ENCODE results near the gene ADAM10. TPM values are rescaled to one million over a fixed set of nuclear protein-coding genes. Genes with fewer than 3 reads are reported as not detected.

ADAM10 gene
- total RNA-seq, 1 experiment from 2014 or later: 239 TPM

GRCh38 chr15:58573270-58573669 lies 176.2 kb downstream of the ADAM10 start:
- TF ChIP-seq EZH2 (IDR thresholded peaks at IDR 0.05; ENCODE audit: low read depth): no peak
- no peak for TF ChIP-seq CTCF (conservative IDR thresholded peaks at IDR 0.05)
- H3K79me2 ChIP-seq (ENCODE audit: low read depth): no peaks in the 10 kb centered on the region
- no peaks in the 10 kb centered on the region for H3K9me2 ChIP-seq (ENCODE audit: insufficient read depth)
- no peaks in the 10 kb centered on the region for H3K36me3 ChIP-seq (ENCODE audit: low read depth)
- DNase-seq: no peak
- no peaks in the 10 kb centered on the region for H3K27me3 ChIP-seq (ENCODE audit: insufficient read depth, low read depth)
- H3K9me3 ChIP-seq (ENCODE audit: insufficient read depth, low read depth): peaks cover 5% of the 10 kb centered on the region; the same call in 1 of the 2 replicates
- POLR2A ChIA-PET (ENCODE audit: unreplicated experiment): no interaction called here
- BruUV-seq (replicated peaks): no TSS peak
- H3K4me2 ChIP-seq: no peak overlapping the region
- intact Hi-C loops (cut with micrococcal nuclease; ENCODE audit: unreplicated experiment): no loop called here
- CTCF ChIA-PET: interaction anchor here (1.0 kb wide), 1 partner anchor 10 kb away, joined by 3 read pairs; no protein-coding TSS in a partner anchor
- peaks cover 5% of the 10 kb centered on the region for H3K4me1 ChIP-seq (replicated peaks; ENCODE audit: insufficient read depth)
- peaks cover 7% of the 10 kb centered on the region; the same call in 1 of the 2 replicates for H3F3A ChIP-seq (ENCODE audit: insufficient read depth, low read depth)
- H3K4me3 ChIP-seq: no peak overlapping the region
- no peak overlapping the region for H2AFZ ChIP-seq
- H4K20me1 ChIP-seq (ENCODE audit: insufficient read depth): no peaks in the 10 kb centered on the region
- H3K27ac ChIP-seq: no peak overlapping the region

GRCh38 chr15:58572521-58572920 lies 177.0 kb downstream of the ADAM10 start:
- Histone ChIP-seq H3K9me3 (ENCODE audit: insufficient read depth, low read depth) (peaks cover 5% of the 10 kb centered on the region; the same call in 1 of the 2 replicates), H3F3A (ENCODE audit: insufficient read depth, low read depth) (peaks cover 10% of the 10 kb centered on the region; the same call in 1 of the 2 replicates), H2AFZ (no peak overlapping the region), H3K27me3 (ENCODE audit: insufficient read depth, low read depth) (no peaks in the 10 kb centered on the region), H3K9me2 (ENCODE audit: insufficient read depth) (no peaks in the 10 kb centered on the region), H3K4me2 (no peak overlapping the region), H3K27ac (no peak overlapping the region), H3K36me3 (ENCODE audit: low read depth) (no peaks in the 10 kb centered on the region), H3K4me3 (no peak overlapping the region), H4K20me1 (ENCODE audit: insufficient read depth) (no peaks in the 10 kb centered on the region), H3K4me1 (replicated peaks; ENCODE audit: insufficient read depth) (peaks cover 10% of the 10 kb centered on the region), H3K79me2 (ENCODE audit: low read depth) (no peaks in the 10 kb centered on the region)
- ChIA-PET CTCF (no interaction called here), POLR2A (ENCODE audit: unreplicated experiment) (no interaction called here)
- intact Hi-C loops (cut with micrococcal nuclease; ENCODE audit: unreplicated experiment): no loop called here
- no TSS peak for BruUV-seq (replicated peaks)
- TF ChIP-seq CTCF (conservative IDR thresholded peaks at IDR 0.05) (no peak), EZH2 (IDR thresholded peaks at IDR 0.05; ENCODE audit: low read depth) (no peak)
- no peak for DNase-seq

GRCh38 chr15:58571491-58571890 lies 178.0 kb downstream of the ADAM10 start:
- Histone ChIP-seq H3K4me2 (no peak overlapping the region), H2AFZ (no peak overlapping the region), H3K9me3 (ENCODE audit: insufficient read depth, low read depth) (peaks cover 5% of the 10 kb centered on the region; the same call in 1 of the 2 replicates), H4K20me1 (ENCODE audit: insufficient read depth) (no peaks in the 10 kb centered on the region), H3F3A (ENCODE audit: insufficient read depth, low read depth) (peaks cover 10% of the 10 kb centered on the region; the same call in 1 of the 2 replicates), H3K4me3 (no peak overlapping the region), H3K4me1 (replicated peaks; ENCODE audit: insufficient read depth) (peaks cover 10% of the 10 kb centered on the region), H3K9me2 (ENCODE audit: insufficient read depth) (no peaks in the 10 kb centered on the region), H3K27ac (no peak overlapping the region), H3K79me2 (ENCODE audit: low read depth) (no peaks in the 10 kb centered on the region), H3K36me3 (ENCODE audit: low read depth) (no peaks in the 10 kb centered on the region), H3K27me3 (ENCODE audit: insufficient read depth, low read depth) (no peaks in the 10 kb centered on the region)
- ChIA-PET POLR2A (ENCODE audit: unreplicated experiment) (no interaction called here), CTCF (no interaction called here)
- BruUV-seq (replicated peaks): no TSS peak
- no peak for DNase-seq
- TF ChIP-seq EZH2 (IDR thresholded peaks at IDR 0.05; ENCODE audit: low read depth) (no peak), CTCF (conservative IDR thresholded peaks at IDR 0.05) (no peak)
- intact Hi-C loops (cut with micrococcal nuclease; ENCODE audit: unreplicated experiment): no loop called here

Measured in PC-9 (cell line).